GM19468 (cell line): Measurements from ENCODE around the gene DNM3.

Experiments
- ATAC-seq: cut with Tn5 transposase; IDR thresholded peaks from one replicate; pipeline ENCODE4 v1.9.1; 2021; ENCODE audit warnings: mild to moderate bottlenecking, moderate library complexity, moderate number of reproducible peaks; ENCODE audit not compliant: unreplicated experiment; ENCODE audit errors: extremely low read depth

The DNM3 gene

DNA sequence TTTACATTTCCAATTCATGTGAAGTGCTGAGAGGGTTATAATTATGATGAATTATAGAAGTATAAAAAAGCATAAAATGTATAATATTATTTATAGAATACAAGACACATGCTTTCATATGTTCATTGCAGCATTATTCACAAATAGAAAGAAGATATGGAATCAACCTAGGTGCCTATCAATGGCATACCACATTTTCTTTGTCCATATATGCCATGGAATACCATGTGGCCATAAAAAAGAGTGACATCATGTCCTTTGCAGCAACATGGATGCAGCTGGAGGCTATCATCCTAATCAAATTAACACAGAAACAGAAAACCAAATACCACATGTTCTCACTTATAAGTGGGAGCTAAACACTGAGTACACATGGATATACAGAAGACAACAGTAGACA lies 494.1 kb downstream of the DNM3 start:
- no peak for ATAC-seq

DNA sequence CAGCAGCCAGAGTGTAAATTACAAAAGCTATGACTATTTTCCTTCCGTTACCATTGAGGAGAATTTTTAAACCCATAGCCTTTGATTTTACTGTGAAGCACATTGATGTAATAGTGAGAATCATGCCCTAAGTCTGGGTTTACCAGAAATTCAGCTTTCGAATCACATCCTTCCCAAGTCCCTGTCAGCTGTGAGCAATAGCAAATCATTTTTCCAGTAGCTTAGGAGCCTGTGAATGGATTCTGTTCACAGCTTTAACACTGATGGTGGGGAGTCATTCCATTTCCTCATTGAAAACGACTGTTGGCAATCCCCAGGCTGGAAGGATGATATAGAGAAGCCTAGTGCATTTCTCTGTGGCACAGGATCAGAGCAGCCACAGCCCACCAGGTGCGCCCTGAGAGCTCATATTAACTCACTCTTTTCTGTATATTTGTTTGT lies 497.0 kb downstream of the DNM3 start:
- no peak for ATAC-seq

DNA sequence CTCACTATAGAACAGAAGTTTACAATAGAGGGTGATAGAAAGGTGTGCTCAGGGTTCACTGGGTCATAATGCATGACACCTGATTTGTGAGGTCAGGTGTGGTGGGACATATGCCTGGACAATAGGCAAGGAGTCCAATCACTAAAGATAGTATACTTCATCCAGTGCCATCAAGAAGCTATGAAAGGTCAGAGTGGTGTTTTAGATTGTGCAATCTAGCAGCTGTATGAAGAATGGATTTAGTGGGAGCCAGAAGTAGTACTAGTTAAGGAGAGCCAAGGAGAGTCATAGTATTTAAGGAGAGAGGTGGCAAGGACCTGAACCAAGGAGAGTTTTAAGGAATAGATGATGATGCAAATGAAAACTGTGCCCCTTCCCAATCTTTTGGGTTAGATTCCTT lies 498.5 kb downstream of the DNM3 start:
- no peak for ATAC-seq

- no peak for ATAC-seq
These were observed 499.2 kb downstream of the DNM3 start for GRCh38 chr1:172340520-172340919.

DNA sequence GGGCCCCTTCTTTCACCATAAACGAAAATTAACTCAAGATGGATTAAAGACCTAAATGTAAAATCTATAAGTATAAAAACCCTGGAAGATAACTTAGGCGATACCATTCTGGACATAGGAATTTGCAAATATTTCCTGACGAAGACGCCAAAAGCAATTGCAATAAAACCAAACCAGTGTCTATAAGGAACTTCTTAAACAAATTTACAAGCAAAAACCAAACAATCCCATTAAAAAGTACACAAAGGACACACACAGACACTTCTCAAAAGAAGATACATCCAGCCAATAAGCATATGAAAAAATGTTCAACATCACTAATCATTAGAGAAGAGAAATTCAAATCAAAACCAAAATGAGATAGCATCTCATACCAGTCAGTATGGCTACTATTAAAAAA lies 500.4 kb downstream of the DNM3 start:
- no peak for ATAC-seq

GRCh38 chr1:172342584-172343239 lies 501.4 kb downstream of the DNM3 start:
- no peak for ATAC-seq

- ATAC-seq, result no peak
These were observed 502.2 kb downstream of the DNM3 start for GRCh38 chr1:172343240-172344160.

GRCh38 chr1:172344444-172344843 lies 503.1 kb downstream of the DNM3 start:
- ATAC-seq, result no peak

DNA sequence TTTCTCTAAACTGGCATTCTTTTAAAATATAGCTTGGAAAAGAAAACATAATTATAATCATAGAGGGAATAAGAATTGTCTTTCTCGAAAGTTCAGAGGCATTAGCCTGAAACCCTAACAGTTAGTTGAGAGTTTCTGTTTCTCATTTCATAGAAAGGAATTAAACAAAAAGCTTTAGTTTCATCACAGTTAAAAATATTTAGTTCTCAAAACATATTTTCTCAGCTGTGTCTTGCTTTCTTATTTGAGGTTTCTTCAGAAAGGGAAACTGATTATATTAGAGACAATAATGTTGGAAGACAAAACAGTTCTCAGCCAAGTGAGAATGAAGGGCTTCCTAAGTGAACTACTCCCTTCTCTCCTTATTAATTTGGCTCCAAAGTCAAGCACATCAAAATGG lies 503.8 kb downstream of the DNM3 start:
- peak; percentile 40 for ATAC-seq

DNA sequence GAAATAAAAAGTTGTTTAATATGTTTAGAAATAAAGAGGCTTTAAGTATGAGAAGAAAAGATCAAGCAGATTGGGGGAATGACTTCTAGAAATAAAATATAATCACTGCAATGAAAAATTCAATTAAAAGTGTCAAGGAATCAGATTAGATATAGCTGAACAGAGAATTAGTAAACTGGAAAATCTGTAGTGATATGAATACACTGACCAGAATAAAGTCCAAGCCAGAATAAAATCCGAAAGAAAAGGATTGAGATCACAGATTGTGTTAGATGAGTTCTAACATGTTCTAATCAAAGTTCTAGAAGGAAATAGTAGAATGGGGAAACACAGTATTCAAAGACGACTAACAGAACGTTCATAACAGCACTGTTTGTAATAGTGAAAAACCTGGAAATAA lies 506.1 kb downstream of the DNM3 start:
- ATAC-seq, result no peak

- ATAC-seq, result no peak
These were observed 509.6 kb downstream of the DNM3 start for GRCh38 chr1:172350856-172351255.

DNA sequence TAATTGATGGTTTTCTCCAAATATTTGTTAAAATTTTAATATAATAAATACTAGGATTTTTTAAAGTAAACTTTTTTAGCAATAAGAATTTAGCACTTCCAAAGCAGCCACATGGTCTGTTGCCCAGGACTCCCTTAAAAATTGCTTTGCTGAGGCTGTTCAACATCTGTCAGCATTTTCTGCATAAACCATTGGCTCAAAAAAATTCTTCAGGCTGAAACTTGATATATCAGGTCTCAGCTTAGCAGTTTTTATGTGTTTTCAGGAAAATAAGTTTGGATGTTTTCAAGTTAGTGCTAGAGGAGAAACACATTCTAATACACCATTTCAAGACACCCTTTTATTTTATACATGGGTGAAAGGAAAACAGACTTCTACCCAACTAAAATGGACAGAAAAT lies 510.0 kb downstream of the DNM3 start:
- no peak for ATAC-seq

- ATAC-seq, result no peak
These were observed 510.5 kb downstream of the DNM3 start for GRCh38 chr1:172351754-172352161.

DNA sequence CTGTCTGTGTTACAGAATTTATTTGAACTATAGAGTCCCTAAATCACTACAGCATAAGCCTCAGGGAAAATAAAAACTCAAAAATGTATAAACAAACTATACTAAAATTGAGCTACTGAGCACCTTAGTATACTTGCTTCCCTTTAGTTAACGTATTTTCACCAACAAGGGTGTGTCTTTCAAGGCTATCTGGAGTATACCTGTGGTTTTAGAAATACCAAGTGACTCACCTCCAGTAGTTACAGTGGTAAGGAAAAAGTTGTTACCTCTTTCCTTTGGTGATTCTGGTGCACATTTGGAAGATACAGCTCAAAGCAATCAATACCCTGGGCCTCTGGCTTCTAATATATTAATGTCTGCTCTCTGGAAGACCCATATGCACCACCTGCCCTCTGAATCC lies 511.1 kb downstream of the DNM3 start:
- ATAC-seq, result no peak

GRCh38 chr1:172354291-172355274 lies 513.3 kb downstream of the DNM3 start:
- ATAC-seq, result no peak

- no peak for ATAC-seq
These were observed 515.3 kb downstream of the DNM3 start for GRCh38 chr1:172356620-172357019.

DNA sequence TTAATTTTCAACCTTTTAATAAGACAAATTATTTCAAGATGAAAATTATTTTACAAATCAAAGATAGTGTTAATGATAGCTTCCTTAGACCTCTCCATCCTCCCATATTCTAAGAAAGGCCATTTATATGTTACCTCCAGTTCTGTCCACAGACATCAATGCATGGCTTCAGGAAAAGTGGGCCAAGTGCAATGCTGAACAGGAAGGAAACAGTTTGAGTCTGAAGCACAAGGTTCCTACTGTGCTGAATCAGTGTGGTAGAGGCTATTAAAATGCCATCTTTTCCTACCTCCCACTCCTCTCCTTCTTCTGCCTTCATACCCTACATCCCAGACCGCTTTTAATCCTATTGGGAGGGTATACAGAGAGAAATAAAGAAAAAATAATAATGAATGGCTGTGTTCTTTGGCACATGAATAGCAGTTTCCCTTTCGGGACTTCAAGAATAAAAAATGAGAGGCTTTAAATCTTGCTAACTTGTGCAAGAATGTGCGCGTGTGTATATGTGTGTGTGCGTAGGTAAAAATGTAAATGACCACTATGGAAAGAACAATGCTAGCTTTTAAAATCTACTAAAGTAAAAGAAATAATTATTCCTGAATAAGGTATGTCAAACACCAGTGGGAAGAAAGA lies 516.6 kb downstream of the DNM3 start:
- ATAC-seq, result no peak

GRCh38 chr1:172359491-172359999 lies 518.2 kb downstream of the DNM3 start:
- no peak for ATAC-seq

- ATAC-seq, result no peak
These were observed 519.2 kb downstream of the DNM3 start for GRCh38 chr1:172360511-172360910.

- ATAC-seq, result no peak
These were observed 519.7 kb downstream of the DNM3 start for GRCh38 chr1:172360985-172361384.
